ENCODE measurements around the gene ABHD17A. TPM values are rescaled to one million over a fixed set of nuclear protein-coding genes. Genes with fewer than 3 reads are reported as not detected.

Gene ABHD17A
- polyA plus RNA-seq, 1 of the 3 experiments (the other 2 are of a cell fraction), result 61.1 TPM

- Histone ChIP-seq H3K9me3 (no peaks in the 10 kb centered on the region), H3F3A (replicated peaks; ENCODE audit: insufficient read depth) (peaks cover 6% of the 10 kb centered on the region), H4K20me1 (ENCODE audit: insufficient read depth) (peaks cover 32% of the 10 kb centered on the region), H3K9me2 (no peaks in the 10 kb centered on the region), H3K36me3 (replicated peaks in 1 of 2; ENCODE audit: control insufficient read depth in 1 of 2, insufficient read depth in 2 of 2, low read length in 1 of 2) (peaks cover 12 to 20% of the 10 kb centered on the region in 2 experiments), H3K4me3 (ENCODE audit: low read depth in 2 of 2, low read length in 1 of 2) (no peak overlapping the region), H3K27ac (ENCODE audit: low read depth in 2 of 2, low read length in 1 of 2) (no peak overlapping the region), H2AFZ (ENCODE audit: low read depth) (no peak overlapping the region), H3K9ac (no peak overlapping the region), H3K79me2 (ENCODE audit: insufficient read depth) (peaks cover 52% of the 10 kb centered on the region), H3K27me3 (ENCODE audit: insufficient read depth) (no peaks in the 10 kb centered on the region), H3K4me2 (no peak overlapping the region), H3K4me1 (ENCODE audit: control insufficient read depth in 1 of 2, insufficient read depth in 2 of 2, low read depth in 1 of 2, low read length in 1 of 2) (peaks cover 0 to 7% of the 10 kb centered on the region in 2 experiments; a peak in 1 of 4 replicates)
- WGBS (ENCODE audit: low lambda C conversion rate), result 92% methylated on average over 18 of the region's 41 CpGs
- no peak for DNase-seq
- TF ChIP-seq USF2 (IDR thresholded peaks at IDR 0.05; ENCODE audit: borderline replicate concordance, low read depth, low read length) (no peak), REST (IDR thresholded peaks at IDR 0.05; ENCODE audit: low read depth, low read length) (no peak), RFX5 (IDR thresholded peaks at IDR 0.05; ENCODE audit: low read length) (no peak), TCF12 (IDR thresholded peaks at IDR 0.05) (no peak), ZBTB33 (IDR thresholded peaks at IDR 0.05; ENCODE audit: borderline replicate concordance, low read depth) (no peak), USF1 (IDR thresholded peaks at IDR 0.05; ENCODE audit: borderline replicate concordance, low read depth) (no peak), GATA2 (CRISPR knock-in tag; IDR thresholded peaks at IDR 0.05) (no peak)
- ChIA-PET POLR2A (interaction anchor here (0.8 to 1.1 kb wide), 2 partner anchors 10 to 188 kb away, joined by 3 read pairs; no protein-coding TSS in a partner anchor), CTCF (interaction anchor here (1.0 to 8.1 kb wide), 9 partner anchors 13 to 155 kb away, joined by 3 to 188 read pairs (median 17); partner anchors contain the start of gene ATP8B3)
These were observed 57.6 kb downstream of the ABHD17A start for GRCh38 chr19:1827566-1828278.

Other genes with a start within 250 kb of the ABHD17A start
- 81.3 and 104 TPM in 2 replicates for gene TCF3, start 232.9 kb downstream of the ABHD17A start, polyA plus RNA-seq (2012; rRNA removed)
- not detected in 2 replicates for gene ONECUT3, start 132.0 kb downstream of the ABHD17A start, polyA plus RNA-seq (2012; rRNA removed)
- gene ATP8B3, start 73.2 kb downstream of the ABHD17A start, polyA plus RNA-seq (2012; rRNA removed), result 6.2 and 8.0 TPM in 2 replicates
- gene REXO1, start 37.0 kb downstream of the ABHD17A start, polyA plus RNA-seq (2012; rRNA removed), result 9.0 and 18.8 TPM in 2 replicates
- 11.3 and 16.1 TPM in 2 replicates for gene KLF16, start 21.9 kb downstream of the ABHD17A start, polyA plus RNA-seq (2012; rRNA removed)
- gene ADAT3, start 19.9 kb upstream of the ABHD17A start, polyA plus RNA-seq (2012; rRNA removed), result 1.7 and 2.8 TPM in 2 replicates
- 11.8 and 30.0 TPM in 2 replicates for gene SCAMP4, start 19.9 kb upstream of the ABHD17A start, polyA plus RNA-seq (2012; rRNA removed)
- gene CSNK1G2, start 55.7 kb upstream of the ABHD17A start, polyA plus RNA-seq (2012; rRNA removed), result 77.3 and 79.4 TPM in 2 replicates
- gene BTBD2, start 130.2 kb upstream of the ABHD17A start, polyA plus RNA-seq (2012; rRNA removed), result 54.4 and 66.8 TPM in 2 replicates
- 58.9 and 65.4 TPM in 2 replicates for gene MKNK2, start 165.7 kb upstream of the ABHD17A start, polyA plus RNA-seq (2012; rRNA removed)
- gene MOB3A, start 210.8 kb upstream of the ABHD17A start, polyA plus RNA-seq (2012; rRNA removed), result 21.4 and 24.1 TPM in 2 replicates
- 4.6 and 10.3 TPM in 2 replicates for gene IZUMO4, start 211.4 kb upstream of the ABHD17A start, polyA plus RNA-seq (2012; rRNA removed)